22Rv1 (cell line): Measurements from ENCODE around the gene BAD.

Source experiments
- H3K27ac ChIP-seq: fragments of 450-650 bp; 2 replicates; pipeline ENCODE4 v1.5.1; 2017
- CTCF ChIP-seq: fragments of 450-650 bp; IDR thresholded peaks from 2 replicates; pipeline ENCODE4 v1.5.1; 2017; ENCODE audit warnings: mild to moderate bottlenecking
- ZFX ChIP-seq: fragments of 450-650 bp; IDR thresholded peaks from 2 replicates; pipeline ENCODE4 v1.6.1; 2017; ENCODE audit warnings: antibody characterized with exemption, borderline replicate concordance

The BAD gene

GRCh38 chr11:64241491-64242374, 42.7 kb downstream of the BAD start:
- H3K27ac ChIP-seq: peak overlapping the region; percentile 97
- no peak for TF ChIP-seq ZFX
- no peak for TF ChIP-seq CTCF

DNA sequence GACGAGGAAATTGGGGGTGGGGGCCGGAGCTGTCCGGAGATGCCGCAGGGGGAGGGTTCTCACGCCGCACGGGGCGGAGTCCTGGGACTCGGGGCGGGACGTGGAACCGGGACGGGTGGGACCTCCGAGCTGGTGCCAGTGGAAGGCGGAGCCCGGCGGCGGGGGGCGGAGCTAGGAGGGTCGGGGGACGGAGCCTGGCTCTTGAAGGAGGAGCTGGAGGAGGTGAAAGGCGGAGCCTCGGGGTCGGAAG, 43.3 kb downstream of the BAD start:
- TF ChIP-seq ZFX (no peak), CTCF (no peak)
- H3K27ac ChIP-seq: peak overlapping the region; percentile 97

DNA sequence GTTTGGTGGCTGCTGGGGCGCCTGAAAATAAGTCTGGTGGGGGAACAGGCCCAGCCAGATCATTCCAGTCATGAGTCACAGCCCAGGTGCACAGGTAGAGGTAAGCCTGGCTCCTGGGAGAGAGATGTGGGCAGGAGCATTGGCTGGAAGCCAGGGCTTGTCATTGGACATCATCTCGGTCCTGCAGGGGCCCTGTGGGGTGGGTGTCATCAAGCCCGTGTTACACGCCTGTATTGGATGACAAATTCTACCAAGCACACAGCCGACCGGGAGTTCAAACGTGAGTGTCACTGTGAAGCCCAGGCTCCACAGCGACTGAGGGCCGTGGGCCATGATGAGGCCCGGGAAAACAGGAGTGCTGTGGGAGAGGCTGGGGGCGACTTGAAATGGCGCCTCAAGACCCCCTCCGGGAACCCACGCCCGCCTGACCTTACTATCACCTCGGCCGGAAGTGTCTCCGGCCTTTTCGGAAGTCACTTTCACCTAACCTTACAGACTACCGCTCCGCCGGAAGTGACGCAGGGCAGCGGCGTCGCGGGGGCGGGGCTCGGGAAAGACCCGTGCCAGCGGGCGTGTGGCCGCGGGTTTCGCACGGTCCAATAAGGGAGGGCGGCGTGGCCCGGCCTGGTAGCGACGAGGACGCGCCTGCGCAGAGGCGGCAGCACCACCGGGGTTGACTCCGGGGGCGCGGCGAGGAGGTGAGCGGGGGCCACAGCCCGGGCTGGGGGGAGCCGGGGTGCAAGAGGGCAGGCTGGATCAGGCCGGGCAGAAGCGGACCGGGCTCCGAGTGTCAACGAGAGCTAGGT, 43.8 kb downstream of the BAD start, which contains the start of gene FKBP2:
Gene FKBP2, plus strand, starts transcription at position 661 of the 806 bp plus-strand sequence. CDS start 1,293 bp downstream, outside the sequence.
- TF ChIP-seq CTCF: no peak
- TF ChIP-seq ZFX: no peak
- H3K27ac ChIP-seq: peak within 1 kb of the TSS; percentile 97

DNA sequence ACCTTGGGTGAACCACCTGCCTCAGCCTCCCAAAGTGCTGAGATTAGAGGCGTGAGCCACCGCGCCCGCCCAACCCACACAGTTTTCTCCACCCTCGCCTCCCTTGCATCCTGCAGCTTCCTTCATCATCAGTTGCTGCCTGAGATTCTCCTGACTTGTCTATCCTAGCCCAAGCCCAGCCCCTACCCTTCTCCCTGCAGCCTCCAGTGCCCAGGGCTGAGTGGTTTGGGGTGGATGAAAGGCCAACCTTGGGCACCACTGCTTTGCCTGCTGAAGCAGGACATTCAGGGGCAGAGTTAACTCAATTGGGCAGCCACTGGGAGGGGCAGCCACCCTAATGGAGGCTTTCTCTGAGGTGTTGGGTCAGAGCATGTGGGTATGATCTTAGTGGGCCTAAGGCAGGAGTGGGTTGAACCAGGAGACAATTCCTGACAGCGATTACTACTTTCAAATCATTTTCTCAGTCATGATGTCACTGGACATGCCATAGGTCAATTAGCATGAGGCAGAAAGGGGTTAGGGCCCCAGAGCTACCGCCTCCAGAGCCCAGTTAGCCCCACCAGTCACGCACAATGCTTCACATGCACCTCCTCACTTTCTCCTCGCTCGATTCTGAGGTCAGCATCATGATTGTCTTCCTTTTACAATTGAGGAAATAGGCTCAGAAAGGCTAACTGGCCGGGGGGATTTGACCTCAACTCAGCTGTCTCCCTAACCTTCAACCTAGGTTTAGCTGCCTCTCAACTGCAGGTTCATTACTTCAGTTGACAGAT, 44.6 kb downstream of the BAD start:
- peak overlapping the region; percentile 97 for H3K27ac ChIP-seq
- no peak for TF ChIP-seq ZFX
- no peak for TF ChIP-seq CTCF

DNA sequence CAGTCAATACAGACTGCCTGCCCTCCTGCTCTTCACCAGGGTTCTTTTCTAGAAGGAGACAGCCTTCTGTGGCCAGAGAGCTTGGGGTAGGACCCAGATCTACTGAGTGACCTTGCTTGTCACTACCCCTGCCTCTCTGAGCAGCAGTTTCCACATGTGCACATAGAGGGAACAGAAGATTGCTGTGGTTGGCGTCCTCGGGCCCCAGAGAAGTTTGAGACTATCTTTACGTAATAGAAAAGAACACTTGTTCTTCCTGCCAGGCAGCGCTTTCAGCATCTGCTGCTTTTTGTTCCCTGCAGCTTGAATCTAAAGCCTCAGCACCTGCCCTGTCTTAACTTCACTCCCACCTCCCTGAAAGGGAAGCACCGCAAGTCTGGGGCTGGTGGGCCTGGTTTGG, 45.5 kb downstream of the BAD start:
- no peak overlapping the region for H3K27ac ChIP-seq
- TF ChIP-seq ZFX (no peak), CTCF (no peak)

DNA sequence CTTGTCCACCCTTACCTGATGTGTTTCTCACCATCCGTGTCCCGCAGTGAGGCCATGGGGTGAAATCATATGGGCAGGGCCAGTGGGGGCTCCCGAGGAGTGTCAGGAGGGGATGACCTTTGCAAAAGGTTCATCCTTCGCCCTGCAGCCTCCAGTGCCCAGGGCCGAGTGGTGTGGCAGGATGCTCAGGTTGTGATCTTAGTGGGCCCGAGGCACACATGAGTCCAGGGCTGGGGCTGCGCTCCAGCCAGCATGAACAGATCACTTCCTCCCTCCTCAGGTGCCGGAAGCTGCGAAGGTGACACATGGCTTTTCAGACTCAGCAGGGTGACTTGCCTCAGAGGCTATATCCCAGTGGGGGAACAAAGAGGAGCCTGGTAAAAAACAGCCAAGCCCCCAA, 46.4 kb downstream of the BAD start:
- TF ChIP-seq ZFX (no peak), CTCF (no peak)
- 0 out of 2 replicates have a peak overlapping the region, but pooled peaks have one; percentile 30 for H3K27ac ChIP-seq
